ENCODE results near the gene OLFM2. TPM values are rescaled to one million over a fixed set of nuclear protein-coding genes. Genes with fewer than 3 reads are reported as not detected.
A peak's percentile ranks its signal among the peaks of the same experiment; 100 is the strongest.

The OLFM2 gene
- total and polyA plus RNA-seq, 2 experiments from 2014 or later, result 58.1 to 117 TPM

DNA sequence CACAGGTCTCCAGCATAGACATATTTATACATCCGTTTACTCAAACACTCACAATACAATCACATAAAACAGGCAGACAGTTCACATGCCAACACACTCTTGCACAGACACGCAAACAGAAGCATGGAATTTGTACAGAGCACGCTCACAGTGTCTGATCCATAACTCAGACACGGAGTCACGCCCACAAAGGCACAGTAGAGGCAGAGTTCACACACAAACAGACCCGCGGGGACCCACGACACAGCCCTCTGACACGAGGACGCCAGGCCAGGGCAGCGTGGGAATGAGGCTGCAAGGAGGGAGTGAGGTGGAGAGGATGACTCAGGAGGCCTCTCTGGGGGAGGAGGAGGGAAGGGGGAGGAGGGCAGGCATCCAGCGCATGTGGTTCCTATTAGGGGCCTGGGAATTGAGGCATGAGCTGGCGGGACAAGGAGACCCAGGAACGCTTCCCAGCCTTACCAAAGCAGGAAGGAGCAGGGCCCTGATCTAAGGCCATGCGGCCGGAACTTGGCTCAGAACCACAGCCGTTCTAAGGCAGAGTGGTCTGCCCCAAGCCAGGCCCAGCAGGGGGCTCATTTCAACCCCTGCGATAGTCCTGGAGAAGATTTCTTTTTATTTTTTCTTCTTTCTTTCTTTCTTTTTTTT, 9.1 kb upstream of the OLFM2 start:
- H4K20me1 ChIP-seq (replicated peaks; ENCODE audit: insufficient read depth), result no peaks in the 10 kb centered on the region
- Mint-ChIP-seq H3K4me1 (peaks cover 13% of the 10 kb centered on the region), H3K36me3 (ENCODE audit: low read depth) (peaks cover 2% of the 10 kb centered on the region; the same call in 1 of the 3 replicates), H3K27me3 (ENCODE audit: insufficient read depth, low read depth, poor library complexity) (peaks cover 6% of the 10 kb centered on the region), H3K27ac (peak overlapping the region; percentile 46), H3K9me3 (peaks cover 15% of the 10 kb centered on the region), H3K4me3 (no peak overlapping the region; the same call in 2 of the 3 replicates)
- TF ChIP-seq ZNF114 (CRISPR knock-in tag; IDR thresholded peaks at IDR 0.05) (no peak), ZNF331 (CRISPR knock-in tag; IDR thresholded peaks at IDR 0.05; ENCODE audit: low read depth) (no peak), CREB1 (CRISPR knock-in tag; IDR thresholded peaks at IDR 0.05; ENCODE audit: low read depth) (no peak), POLR2AphosphoS5 (IDR thresholded peaks at IDR 0.05; ENCODE audit: low read depth) (no peak)
- TF ChIP-seq, protein P1, sequence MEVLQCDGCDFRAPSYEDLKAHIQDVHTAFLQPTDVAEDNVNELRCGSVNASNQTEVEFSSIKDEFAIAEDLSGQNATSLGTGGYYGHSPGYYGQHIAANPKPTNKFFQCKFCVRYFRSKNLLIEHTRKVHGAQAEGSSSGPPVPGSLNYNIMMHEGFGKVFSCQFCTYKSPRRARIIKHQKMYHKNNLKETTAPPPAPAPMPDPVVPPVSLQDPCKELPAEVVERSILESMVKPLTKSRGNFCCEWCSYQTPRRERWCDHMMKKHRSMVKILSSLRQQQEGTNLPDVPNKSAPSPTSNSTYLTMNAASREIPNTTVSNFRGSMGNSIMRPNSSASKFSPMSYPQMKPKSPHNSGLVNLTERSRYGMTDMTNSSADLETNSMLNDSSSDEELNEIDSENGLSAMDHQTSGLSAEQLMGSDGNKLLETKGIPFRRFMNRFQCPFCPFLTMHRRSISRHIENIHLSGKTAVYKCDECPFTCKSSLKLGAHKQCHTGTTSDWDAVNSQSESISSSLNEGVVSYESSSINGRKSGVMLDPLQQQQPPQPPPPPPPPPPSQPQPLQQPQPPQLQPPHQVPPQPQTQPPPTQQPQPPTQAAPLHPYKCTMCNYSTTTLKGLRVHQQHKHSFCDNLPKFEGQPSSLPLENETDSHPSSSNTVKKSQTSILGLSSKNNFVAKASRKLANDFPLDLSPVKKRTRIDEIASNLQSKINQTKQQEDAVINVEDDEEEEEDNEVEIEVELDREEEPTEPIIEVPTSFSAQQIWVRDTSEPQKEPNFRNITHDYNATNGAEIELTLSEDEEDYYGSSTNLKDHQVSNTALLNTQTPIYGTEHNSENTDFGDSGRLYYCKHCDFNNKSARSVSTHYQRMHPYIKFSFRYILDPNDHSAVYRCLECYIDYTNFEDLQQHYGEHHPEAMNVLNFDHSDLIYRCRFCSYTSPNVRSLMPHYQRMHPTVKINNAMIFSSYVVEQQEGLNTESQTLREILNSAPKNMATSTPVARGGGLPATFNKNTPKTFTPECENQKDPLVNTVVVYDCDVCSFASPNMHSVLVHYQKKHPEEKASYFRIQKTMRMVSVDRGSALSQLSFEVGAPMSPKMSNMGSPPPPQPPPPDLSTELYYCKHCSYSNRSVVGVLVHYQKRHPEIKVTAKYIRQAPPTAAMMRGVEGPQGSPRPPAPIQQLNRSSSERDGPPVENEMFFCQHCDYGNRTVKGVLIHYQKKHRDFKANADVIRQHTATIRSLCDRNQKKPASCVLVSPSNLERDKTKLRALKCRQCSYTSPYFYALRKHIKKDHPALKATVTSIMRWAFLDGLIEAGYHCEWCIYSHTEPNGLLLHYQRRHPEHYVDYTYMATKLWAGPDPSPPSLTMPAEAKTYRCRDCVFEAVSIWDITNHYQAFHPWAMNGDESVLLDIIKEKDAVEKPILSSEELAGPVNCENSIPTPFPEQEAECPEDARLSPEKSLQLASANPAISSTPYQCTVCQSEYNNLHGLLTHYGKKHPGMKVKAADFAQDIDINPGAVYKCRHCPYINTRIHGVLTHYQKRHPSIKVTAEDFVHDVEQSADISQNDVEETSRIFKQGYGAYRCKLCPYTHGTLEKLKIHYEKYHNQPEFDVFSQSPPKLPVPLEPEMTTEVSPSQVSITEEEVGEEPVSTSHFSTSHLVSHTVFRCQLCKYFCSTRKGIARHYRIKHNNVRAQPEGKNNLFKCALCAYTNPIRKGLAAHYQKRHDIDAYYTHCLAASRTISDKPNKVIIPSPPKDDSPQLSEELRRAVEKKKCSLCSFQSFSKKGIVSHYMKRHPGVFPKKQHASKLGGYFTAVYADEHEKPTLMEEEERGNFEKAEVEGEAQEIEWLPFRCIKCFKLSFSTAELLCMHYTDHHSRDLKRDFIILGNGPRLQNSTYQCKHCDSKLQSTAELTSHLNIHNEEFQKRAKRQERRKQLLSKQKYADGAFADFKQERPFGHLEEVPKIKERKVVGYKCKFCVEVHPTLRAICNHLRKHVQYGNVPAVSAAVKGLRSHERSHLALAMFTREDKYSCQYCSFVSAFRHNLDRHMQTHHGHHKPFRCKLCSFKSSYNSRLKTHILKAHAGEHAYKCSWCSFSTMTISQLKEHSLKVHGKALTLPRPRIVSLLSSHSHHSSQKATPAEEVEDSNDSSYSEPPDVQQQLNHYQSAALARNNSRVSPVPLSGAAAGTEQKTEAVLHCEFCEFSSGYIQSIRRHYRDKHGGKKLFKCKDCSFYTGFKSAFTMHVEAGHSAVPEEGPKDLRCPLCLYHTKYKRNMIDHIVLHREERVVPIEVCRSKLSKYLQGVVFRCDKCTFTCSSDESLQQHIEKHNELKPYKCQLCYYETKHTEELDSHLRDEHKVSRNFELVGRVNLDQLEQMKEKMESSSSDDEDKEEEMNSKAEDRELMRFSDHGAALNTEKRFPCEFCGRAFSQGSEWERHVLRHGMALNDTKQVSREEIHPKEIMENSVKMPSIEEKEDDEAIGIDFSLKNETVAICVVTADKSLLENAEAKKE (CRISPR knock-in tag; IDR thresholded peaks at IDR 0.05), result no peak
- TF ChIP-seq, protein P2, sequence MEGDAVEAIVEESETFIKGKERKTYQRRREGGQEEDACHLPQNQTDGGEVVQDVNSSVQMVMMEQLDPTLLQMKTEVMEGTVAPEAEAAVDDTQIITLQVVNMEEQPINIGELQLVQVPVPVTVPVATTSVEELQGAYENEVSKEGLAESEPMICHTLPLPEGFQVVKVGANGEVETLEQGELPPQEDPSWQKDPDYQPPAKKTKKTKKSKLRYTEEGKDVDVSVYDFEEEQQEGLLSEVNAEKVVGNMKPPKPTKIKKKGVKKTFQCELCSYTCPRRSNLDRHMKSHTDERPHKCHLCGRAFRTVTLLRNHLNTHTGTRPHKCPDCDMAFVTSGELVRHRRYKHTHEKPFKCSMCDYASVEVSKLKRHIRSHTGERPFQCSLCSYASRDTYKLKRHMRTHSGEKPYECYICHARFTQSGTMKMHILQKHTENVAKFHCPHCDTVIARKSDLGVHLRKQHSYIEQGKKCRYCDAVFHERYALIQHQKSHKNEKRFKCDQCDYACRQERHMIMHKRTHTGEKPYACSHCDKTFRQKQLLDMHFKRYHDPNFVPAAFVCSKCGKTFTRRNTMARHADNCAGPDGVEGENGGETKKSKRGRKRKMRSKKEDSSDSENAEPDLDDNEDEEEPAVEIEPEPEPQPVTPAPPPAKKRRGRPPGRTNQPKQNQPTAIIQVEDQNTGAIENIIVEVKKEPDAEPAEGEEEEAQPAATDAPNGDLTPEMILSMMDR (conservative IDR thresholded peaks at IDR 0.05; ENCODE audit: low read depth in 2 of 2), result no peak
- peaks cover 8% of the 10 kb centered on the region; the same call in 1 of the 2 replicates for H3K4me1 ChIP-seq (ENCODE audit: insufficient read depth)
- peak overlapping the region; percentile 99 for H2AFZ ChIP-seq
- H3F3A ChIP-seq (replicated peaks; ENCODE audit: low read depth), result no peaks in the 10 kb centered on the region
- no peak overlapping the region for H3K4me3 ChIP-seq
- H3K36me3 ChIP-seq (ENCODE audit: insufficient read depth), result no peaks in the 10 kb centered on the region
- H3K79me2 ChIP-seq (replicated peaks; ENCODE audit: insufficient read depth), result no peaks in the 10 kb centered on the region
- H3K27me3 ChIP-seq (ENCODE audit: insufficient read depth), result no peaks in the 10 kb centered on the region
- no peaks in the 10 kb centered on the region for H3K9me2 ChIP-seq (ENCODE audit: insufficient read depth)
- DNase-seq (ENCODE audit: low spot score) (peak; percentile 56), ATAC-seq (peak; percentile 90)
- peak overlapping the region; percentile 57; the same call in 1 of the 2 replicates for H3K4me2 ChIP-seq
- 0 out of 2 replicates have a peak overlapping the region, but pooled peaks have one; percentile 26 for H3K27ac ChIP-seq (ENCODE audit: low read depth)
